NCI-H748 (cell line): ENCODE results near the gene ZFYVE28.
"Not testable (repeated sequence)": the region's sequence is repeated elsewhere in the genome, so short reads cannot be mapped to it uniquely, and the experiment has no call there.

Source experiments
- DNase-seq: peaks from one replicate; lab custom pipeline; 2025; ENCODE audit not compliant: unreplicated experiment; lab: John Stamatoyannopoulos, UW

ZFYVE28 gene

GRCh38 chr4:2231082-2231481 lies 187.4 kb downstream of the ZFYVE28 start:
- no peak for DNase-seq

- DNase-seq: no peak
Observed at GRCh38 chr4:2226261-2226660, 192.2 kb downstream of the ZFYVE28 start.

DNA sequence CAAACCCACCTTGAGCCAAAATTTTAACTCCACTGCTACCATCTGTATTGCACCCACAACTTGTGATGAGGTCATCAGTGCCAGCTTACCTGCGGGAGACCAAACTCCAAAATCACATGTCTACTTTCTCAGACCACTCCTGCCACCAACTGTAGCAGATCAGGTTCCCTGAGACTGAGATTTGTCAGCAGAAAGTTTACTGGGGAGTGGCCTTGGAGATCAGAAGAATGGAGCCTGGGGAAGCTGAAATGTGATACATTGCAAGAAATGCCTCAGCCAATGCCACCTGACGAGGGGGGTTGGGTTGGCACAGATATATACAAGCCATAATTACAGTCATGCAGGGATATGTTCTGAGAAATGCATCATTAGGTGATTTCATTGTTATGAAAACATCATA lies 195.6 kb downstream of the ZFYVE28 start:
- no peak for DNase-seq

DNA sequence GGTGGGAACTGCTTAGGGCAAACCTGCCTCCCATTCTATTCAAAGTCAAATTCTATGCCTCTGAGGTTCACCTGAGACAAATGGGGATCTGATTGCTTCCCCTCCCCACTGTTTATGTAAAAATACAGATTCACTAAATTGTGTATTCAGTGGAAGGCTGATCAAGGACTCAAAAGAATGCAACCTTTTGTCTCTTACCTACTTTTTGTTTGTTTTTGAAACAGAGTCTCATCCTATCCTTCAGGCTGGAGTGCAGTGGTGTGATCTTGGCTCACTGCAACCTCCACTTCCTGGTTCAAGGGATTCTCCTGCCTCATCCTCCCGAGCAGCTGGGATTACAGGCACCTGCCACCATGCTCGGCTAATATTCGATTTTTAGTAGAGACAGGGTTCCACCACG lies 197.1 kb downstream of the ZFYVE28 start:
- not testable (repeated sequence) for DNase-seq

DNA sequence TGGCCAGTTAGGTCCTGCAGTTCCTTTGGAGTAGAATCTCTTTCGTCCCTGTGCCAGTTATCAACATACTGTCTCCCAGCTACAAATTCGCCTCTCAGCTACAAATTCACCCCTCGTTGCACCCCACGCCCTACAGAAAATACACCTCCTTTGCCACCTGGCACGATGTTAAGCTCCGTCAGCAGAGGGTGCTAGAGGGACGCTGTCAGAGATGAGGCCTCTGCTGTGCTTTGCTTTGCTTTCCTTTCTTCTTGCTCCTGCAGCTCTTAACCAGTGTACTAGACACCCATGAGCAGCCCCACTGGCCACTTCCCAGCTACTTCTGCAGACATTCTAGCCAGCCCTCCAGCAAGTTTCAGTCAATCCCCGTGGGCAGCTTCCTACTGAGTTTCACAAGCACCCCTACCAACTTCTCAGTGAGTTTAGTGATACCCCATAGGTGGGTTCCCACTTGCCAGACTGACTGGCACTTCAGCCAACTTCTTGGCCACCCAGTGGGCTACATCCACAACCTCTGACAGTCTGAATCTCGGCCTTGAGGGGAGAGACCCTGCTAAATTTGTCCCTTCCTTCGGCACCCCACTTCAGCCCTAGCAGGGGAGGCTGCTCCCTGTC lies 198.3 kb downstream of the ZFYVE28 start:
- peak; percentile 40 for DNase-seq
